ENCODE measurements around the gene IGSF3. TPM values are rescaled to one million over a fixed set of nuclear protein-coding genes. Genes with fewer than 3 reads are reported as not detected.

Gene IGSF3
- total and polyA plus RNA-seq, 10 of the 15 experiments (the other 5 are each of a cell fraction or from before 2014, with no cell fraction given), result 1.4 to 18.0 (median 9.6) TPM

DNA sequence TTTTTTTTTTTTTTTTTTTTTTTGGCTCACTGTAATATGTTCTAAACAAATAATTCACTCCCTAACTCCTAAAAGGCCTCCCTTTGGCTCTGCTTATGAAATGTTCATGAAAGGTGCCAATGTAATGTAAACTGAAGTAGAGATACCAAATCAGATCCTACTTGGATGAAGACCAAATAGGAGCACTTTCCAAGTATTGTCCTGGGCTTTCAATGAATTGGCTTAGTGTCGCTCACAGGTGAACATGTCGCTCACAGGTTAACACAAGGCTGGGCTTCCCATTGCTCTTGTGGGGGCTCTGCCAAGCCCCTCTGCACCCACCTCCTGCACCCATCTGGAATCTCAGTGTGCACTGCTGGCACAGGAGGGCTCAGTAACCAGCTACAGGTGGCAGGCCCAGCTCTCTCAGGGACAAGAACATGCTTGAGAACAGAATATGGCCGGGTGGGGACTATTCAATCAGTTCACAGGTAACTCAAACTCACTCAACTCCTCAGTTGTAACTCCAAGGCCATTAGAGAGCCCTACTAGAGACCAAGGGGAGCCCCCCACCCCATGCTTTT lies 86.1 kb downstream of the IGSF3 start:
- BruUV-seq (replicated peaks), result no TSS peak
- peaks cover 8% of the 10 kb centered on the region; the same call in 1 of the 2 replicates for H3K4me1 ChIP-seq (ENCODE audit: control insufficient read depth, insufficient read depth, low read length)
- POLR2A ChIA-PET, result no interaction called here
- ATAC-seq (no peak), FAIRE-seq (no peak), DNase-seq (ENCODE audit: low read depth, low spot score) (no peak)
- no peak overlapping the region for H3K27ac ChIP-seq (ENCODE audit: control insufficient read depth, insufficient read depth)
- RAD21 ChIA-PET (ENCODE audit: unreplicated experiment), result interaction anchor here (1.6 kb wide), 1 partner anchor 15 kb away, joined by 6 read pairs; no protein-coding TSS in a partner anchor
- H3K4me3 ChIP-seq, result no peak overlapping the region
- H3K27me3 ChIP-seq (replicated peaks in 1 of 2; ENCODE audit: control insufficient read depth in 2 of 2, insufficient read depth in 2 of 2, low read length in 1 of 2), result no peaks in the 10 kb centered on the region
- no peaks in the 10 kb centered on the region for H3K36me3 ChIP-seq (ENCODE audit: control insufficient read depth in 2 of 2, insufficient read depth in 2 of 2, low read length in 1 of 2)
- H3K4me2 ChIP-seq (ENCODE audit: control insufficient read depth, insufficient read depth), result no peak overlapping the region
- H3K9me3 ChIP-seq (replicated peaks; ENCODE audit: control insufficient read depth, insufficient read depth, low read length), result no peaks in the 10 kb centered on the region
- CTCF ChIA-PET, result interaction anchor here (0.9 kb wide), 1 partner anchor 234 kb away, joined by 3 read pairs; no protein-coding TSS in a partner anchor
- SMC1A ChIA-PET (ENCODE audit: uncharacterized antibody, unreplicated experiment), result interaction anchor here (1.6 kb wide), 1 partner anchor 14 kb away, joined by 3 read pairs; no protein-coding TSS in a partner anchor
- in situ Hi-C loops (cut with MboI), result no loop called here
- no peak overlapping the region for H3K9ac ChIP-seq (ENCODE audit: control insufficient read depth, insufficient read depth, low read length)
- no peaks in the 10 kb centered on the region for H4K20me1 ChIP-seq (ENCODE audit: control insufficient read depth, insufficient read depth)
- H2AFZ ChIP-seq (ENCODE audit: control insufficient read depth, low read depth, low read length), result no peak overlapping the region
- intact Hi-C loops (cut with micrococcal nuclease; ENCODE audit: unreplicated experiment), result no loop called here
- TF ChIP-seq MEF2B (IDR thresholded peaks at IDR 0.05; ENCODE audit: partially characterized antibody, poor library complexity, severe bottlenecking) (no peak), SIX5 (IDR thresholded peaks at IDR 0.05; ENCODE audit: low read depth, low read length, severe bottlenecking) (no peak), SP1 (IDR thresholded peaks at IDR 0.05; ENCODE audit: low read depth, low read length) (no peak), IRF4 (IDR thresholded peaks at IDR 0.05; ENCODE audit: low read depth, low read length) (no peak), CHD4 (IDR thresholded peaks at IDR 0.05) (no peak), JUNB (IDR thresholded peaks at IDR 0.05) (no peak), NFYA (IDR thresholded peaks at IDR 0.05; ENCODE audit: borderline replicate concordance, low read depth, low read length) (no peak), MTA3 (IDR thresholded peaks at IDR 0.05; ENCODE audit: borderline replicate concordance, low read length) (no peak), BMI1 (IDR thresholded peaks at IDR 0.05; ENCODE audit: borderline replicate concordance) (no peak), RCOR1 (conservative IDR thresholded peaks at IDR 0.05; ENCODE audit: low read depth, low read length) (no peak), KAT2A (conservative IDR thresholded peaks at IDR 0.05; ENCODE audit: control insufficient read depth, low read depth, low read length) (no peak), HCFC1 (IDR thresholded peaks at IDR 0.05; ENCODE audit: low read length) (no peak), HDAC6 (IDR thresholded peaks at IDR 0.05; ENCODE audit: unreplicated experiment) (no peak)
- TF ChIP-seq, protein P1, sequence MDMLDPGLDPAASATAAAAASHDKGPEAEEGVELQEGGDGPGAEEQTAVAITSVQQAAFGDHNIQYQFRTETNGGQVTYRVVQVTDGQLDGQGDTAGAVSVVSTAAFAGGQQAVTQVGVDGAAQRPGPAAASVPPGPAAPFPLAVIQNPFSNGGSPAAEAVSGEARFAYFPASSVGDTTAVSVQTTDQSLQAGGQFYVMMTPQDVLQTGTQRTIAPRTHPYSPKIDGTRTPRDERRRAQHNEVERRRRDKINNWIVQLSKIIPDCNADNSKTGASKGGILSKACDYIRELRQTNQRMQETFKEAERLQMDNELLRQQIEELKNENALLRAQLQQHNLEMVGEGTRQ (IDR thresholded peaks at IDR 0.05; ENCODE audit: borderline replicate concordance, low read depth, low read length), result no peak
- no peaks in the 10 kb centered on the region for H3K79me2 ChIP-seq (ENCODE audit: control insufficient read depth, insufficient read depth, low read length)
- WGBS (ENCODE audit: insufficient coverage, insufficient replicate concordance, low lambda C conversion rate, missing lambda C conversion rate), result 67% methylated on average over 3 of the region's 3 CpGs
